Superior temporal gyrus (tissue), 1 donor: ENCODE measurements around the gene XRCC4.

Experiments
- DNase-seq: peaks from one replicate; pipeline ENCODE4 v3.0.0-alpha.2; 2016; ENCODE audit errors: extremely low spot score

Gene XRCC4

GRCh38 chr5:83071286-83072051 is 5.9 kb upstream of the XRCC4 start:
- no peak for DNase-seq

GRCh38 chr5:83072966-83073365 is 4.4 kb upstream of the XRCC4 start:
- no peak for DNase-seq

GRCh38 chr5:83077662-83078261 is 415 bp downstream of the XRCC4 start:
- no peak for DNase-seq

- DNase-seq: no peak
These were observed 5.4 kb downstream of the XRCC4 start for GRCh38 chr5:83082750-83083149.

- no peak for DNase-seq
These were observed 7.0 kb downstream of the XRCC4 start for GRCh38 chr5:83084336-83084735.

- DNase-seq: no peak
These were observed 7.8 kb downstream of the XRCC4 start for GRCh38 chr5:83085106-83085505.

- DNase-seq: no peak
These were observed 12.8 kb downstream of the XRCC4 start for GRCh38 chr5:83090169-83090568.

GRCh38 chr5:83092619-83093018 is 15.3 kb downstream of the XRCC4 start:
- DNase-seq: no peak

GRCh38 chr5:83093692-83094091 is 16.3 kb downstream of the XRCC4 start:
- no peak for DNase-seq

- no peak for DNase-seq
These were observed 18.0 kb downstream of the XRCC4 start for GRCh38 chr5:83095163-83095956.

GRCh38 chr5:83095957-83096539 is 18.7 kb downstream of the XRCC4 start:
- DNase-seq: no peak

- no peak for DNase-seq
These were observed 19.5 kb downstream of the XRCC4 start for GRCh38 chr5:83096660-83097339.

GRCh38 chr5:83097689-83098231 is 20.4 kb downstream of the XRCC4 start:
- no peak for DNase-seq

- no peak for DNase-seq
These were observed 21.7 kb downstream of the XRCC4 start for GRCh38 chr5:83099001-83099400.

GRCh38 chr5:83099445-83099844 is 22.1 kb downstream of the XRCC4 start:
- no peak for DNase-seq

- no peak for DNase-seq
These were observed 24.2 kb downstream of the XRCC4 start for GRCh38 chr5:83101514-83101913.

- no peak for DNase-seq
These were observed 25.1 kb downstream of the XRCC4 start for GRCh38 chr5:83102364-83102980.

- no peak for DNase-seq
These were observed 26.7 kb downstream of the XRCC4 start for GRCh38 chr5:83104021-83104420.

- DNase-seq: no peak
These were observed 30.5 kb downstream of the XRCC4 start for GRCh38 chr5:83107692-83108420.

- no peak for DNase-seq
These were observed 32.0 kb downstream of the XRCC4 start for GRCh38 chr5:83109380-83109779.
